ENCODE measurements around the gene MAT2B. TPM values are rescaled to one million over a fixed set of nuclear protein-coding genes. Genes with fewer than 3 reads are reported as not detected.

The MAT2B gene
- total RNA-seq, 4 donors from 2014 or later, result 23.7 to 52.9 (median 28.9) TPM

GRCh38 chr5:163473635-163474243, 31.7 kb upstream of the MAT2B start:
- WGBS, 2 donors, result 95 to 99% methylated on average over 3 of the region's 3 CpGs
- Histone ChIP-seq H3K27ac (no peak overlapping the region), H3K36me3 (no peaks in the 10 kb centered on the region), H3K27me3 (no peaks in the 10 kb centered on the region), H3K4me1 (no peaks in the 10 kb centered on the region), H3K4me3 (no peak overlapping the region), H3K9me3 (no peaks in the 10 kb centered on the region)
- no peak for TF ChIP-seq EP300 (IDR thresholded peaks at IDR 0.05)
- TF ChIP-seq CTCF (IDR thresholded peaks at IDR 0.05), result peak in 2 of 5 experiments; percentile 36 to 43
- no peak for TF ChIP-seq POLR2A (IDR thresholded peaks at IDR 0.05)
- DNase-seq (ENCODE audit: low spot score in 2 of 2), result no peak

GRCh38 chr5:163475411-163475810, 30.0 kb upstream of the MAT2B start:
- H3K27me3 ChIP-seq, result no peaks in the 10 kb centered on the region
- no peaks in the 10 kb centered on the region for H3K9me3 ChIP-seq
- no peak for DNase-seq (ENCODE audit: low spot score in 2 of 2)
- WGBS, 2 donors, result 96% methylated on average over 2 of the region's 2 CpGs
- H3K27ac ChIP-seq, result no peak overlapping the region
- no peaks in the 10 kb centered on the region for H3K4me1 ChIP-seq
- TF ChIP-seq EP300 (IDR thresholded peaks at IDR 0.05) (no peak), POLR2A (IDR thresholded peaks at IDR 0.05) (no peak), CTCF (IDR thresholded peaks at IDR 0.05) (no peak)
- H3K4me3 ChIP-seq, result no peak overlapping the region
- no peaks in the 10 kb centered on the region for H3K36me3 ChIP-seq

- no peaks in the 10 kb centered on the region for H3K27me3 ChIP-seq
- TF ChIP-seq POLR2A (IDR thresholded peaks at IDR 0.05) (no peak), EP300 (IDR thresholded peaks at IDR 0.05) (no peak), CTCF (IDR thresholded peaks at IDR 0.05) (no peak)
- H3K27ac ChIP-seq, result no peak overlapping the region
- H3K36me3 ChIP-seq, result no peaks in the 10 kb centered on the region
- H3K4me3 ChIP-seq, result no peak overlapping the region
- DNase-seq (ENCODE audit: low spot score in 2 of 2), result no peak
- WGBS, 2 donors, result 74% methylated on average over 2 of the region's 2 CpGs
- H3K9me3 ChIP-seq, result no peaks in the 10 kb centered on the region
- no peaks in the 10 kb centered on the region for H3K4me1 ChIP-seq
Observed at GRCh38 chr5:163478126-163478981, 27.1 kb upstream of the MAT2B start.

GRCh38 chr5:163478982-163479271, 26.5 kb upstream of the MAT2B start:
- no peak overlapping the region for H3K27ac ChIP-seq
- H3K4me3 ChIP-seq, result no peak overlapping the region
- no peak for DNase-seq (ENCODE audit: low spot score in 2 of 2)
- TF ChIP-seq POLR2A (IDR thresholded peaks at IDR 0.05), result no peak
- no peak for TF ChIP-seq EP300 (IDR thresholded peaks at IDR 0.05)
- no peak for TF ChIP-seq CTCF (IDR thresholded peaks at IDR 0.05)
- H3K9me3 ChIP-seq, result no peaks in the 10 kb centered on the region
- H3K4me1 ChIP-seq, result no peaks in the 10 kb centered on the region
- H3K36me3 ChIP-seq, result no peaks in the 10 kb centered on the region
- whole genome bisulfite sequencing, 2 donors, result 94 to 100% methylated on average over 1 of the region's 1 CpG
- H3K27me3 ChIP-seq, result no peaks in the 10 kb centered on the region

- Histone ChIP-seq H3K9me3 (no peaks in the 10 kb centered on the region), H3K4me1 (no peaks in the 10 kb centered on the region), H3K27me3 (no peaks in the 10 kb centered on the region), H3K27ac (no peak overlapping the region), H3K36me3 (no peaks in the 10 kb centered on the region), H3K4me3 (no peak overlapping the region)
- 72 to 80% methylated on average over 6 of the region's 6 CpGs for WGBS, 2 donors
- DNase-seq (ENCODE audit: low spot score in 2 of 2), result no peak
- TF ChIP-seq POLR2A (IDR thresholded peaks at IDR 0.05) (no peak), CTCF (IDR thresholded peaks at IDR 0.05) (no peak), EP300 (IDR thresholded peaks at IDR 0.05) (no peak)
Observed at GRCh38 chr5:163489055-163489744, 16.2 kb upstream of the MAT2B start.

All from tibial nerve (tissue), 4 donors.